ENCODE data around the gene RCN2.

- TF ChIP-seq CTCF (IDR thresholded peaks at IDR 0.05; ENCODE audit: control extremely low read depth in 1 of 3, insufficient read depth in 1 of 3, low read depth in 1 of 3, low read length in 3 of 3) (no peak), USF2 (IDR thresholded peaks at IDR 0.05; ENCODE audit: low read length) (no peak), TCF12 (IDR thresholded peaks at IDR 0.05; ENCODE audit: low read depth, low read length) (no peak), MAFK (IDR thresholded peaks at IDR 0.05; ENCODE audit: low read depth, low read length) (no peak), RFX5 (IDR thresholded peaks at IDR 0.05; ENCODE audit: borderline replicate concordance, low read depth, low read length) (no peak), ATF2 (IDR thresholded peaks at IDR 0.05; ENCODE audit: low read length) (no peak), TAF1 (IDR thresholded peaks at IDR 0.05; ENCODE audit: low read depth, low read length) (no peak), MAX (IDR thresholded peaks at IDR 0.05) (no peak), POLR2A (IDR thresholded peaks at IDR 0.05; ENCODE audit: control extremely low read depth in 1 of 2, low read depth in 2 of 2, low read length in 2 of 2) (no peak), CHD2 (IDR thresholded peaks at IDR 0.05; ENCODE audit: low read length) (no peak)
These were observed 802 bp downstream of the RCN2 start for GRCh38 chr15:76932135-76932966.

Measured in H1 (cell line).